A549 (cell line): ENCODE results near the gene PAK4. TPM values are rescaled to one million over a fixed set of nuclear protein-coding genes. Genes with fewer than 3 reads are reported as not detected.

Experiments
- ATAC-seq, 2 experiments: fragments of 200-7000 bp in 1 of 2; fragments of >200 bp in 1 of 2; cut with Nextera tagmentation in 1 of 2; cut with Tn5 transposase in 1 of 2; 3 replicates each; pipeline versions ENCODE4 v1.8.0 to v1.9.1; 2018 to 2020; ENCODE audit warnings: mild to moderate bottlenecking in 1 of 2, moderate library complexity in 1 of 2
- CTCF ChIA-PET: fragments of 300-600 bp; sonication (Branson Sonifier 250); formaldehyde crosslinking; extraction: SDS; loops from one replicate; lab custom pipeline; 2021; ENCODE audit warnings: antibody characterized with exemption, inconsistent platforms; lab: Yijun Ruan, JAX
- POLR2A ChIA-PET: fragments of 350-600 bp; formaldehyde crosslinking; extraction: SDS; loops from one replicate; lab custom pipeline; 2021; ENCODE audit warnings: antibody characterized with exemption, inconsistent platforms; lab: Yijun Ruan, JAX
- DNase-seq, 2 experiments: peaks; one replicate each; pipeline versions ENCODE4 v3.0.0 to v3.0.0-alpha.2; 2011 to 2016; ENCODE audit warnings: low read depth in 1 of 2, low spot score in 1 of 2
- FAIRE-seq: peaks from 2 replicates; lab custom pipeline; 2011; peaks lifted over from hg19 to GRCh38; lab: Jason Lieb, UNC
- H3K27ac ChIP-seq, 2 experiments: fragments of >200 bp; sonication (Bioruptor Twin); formaldehyde crosslinking; 3 replicates each; pipeline ENCODE4 v1.5.1; 2016 to 2017
- H3K4me1 ChIP-seq: fragments of >200 bp; sonication (Bioruptor Twin); formaldehyde crosslinking; 3 replicates; pipeline ENCODE4 v1.6.1; 2016
- H3K4me2 ChIP-seq: fragments of >200 bp; sonication (Bioruptor Twin); formaldehyde crosslinking; 3 replicates; pipeline ENCODE4 v1.6.1; 2016
- H3K4me3 ChIP-seq: fragments of >200 bp; sonication (Bioruptor Twin); formaldehyde crosslinking; 3 replicates; pipeline ENCODE4 v1.5.1; 2016
- H3K9me3 ChIP-seq: fragments of >200 bp; sonication (Bioruptor Twin); formaldehyde crosslinking; 3 replicates; pipeline ENCODE4 v1.6.1; 2016
- E2F6 ChIP-seq: IDR thresholded peaks from 2 replicates; pipeline ENCODE4 v1.6.1; 2012; ENCODE audit warnings: low read depth, borderline replicate concordance
- EP300 ChIP-seq, 2 experiments: fragments of >200 bp; sonication (Bioruptor Twin); formaldehyde crosslinking; IDR thresholded peaks; 2 replicates in 1 of 2; 3 replicates in 1 of 2; pipeline ENCODE4 v1.6.1; 2016 to 2017
- FOSB ChIP-seq: fragments of 250-450 bp; sonication (Bioruptor Pico); IDR thresholded peaks from 2 replicates; pipeline ENCODE4 v1.5.0; 2020; ENCODE audit warnings: mild to moderate bottlenecking, moderate library complexity
- FOSL2 ChIP-seq, 2 experiments: fragments of 450-650 bp in 1 of 2; fragments of >200 bp in 1 of 2; sonication (Bioruptor Twin) in 1 of 2; formaldehyde crosslinking; IDR thresholded peaks; 2 replicates each; pipeline versions ENCODE4 v1.5.0 to v1.6.1; 2016 to 2020; ENCODE audit warnings: mild to moderate bottlenecking in 1 of 2, moderate library complexity in 1 of 2
- GATA3 ChIP-seq: IDR thresholded peaks from 2 replicates; pipeline ENCODE4 v1.6.1; 2012; ENCODE audit warnings: borderline replicate concordance
- HMGXB4 ChIP-seq: fragments of 250-450 bp; sonication (Bioruptor Pico); IDR thresholded peaks from 2 replicates; pipeline ENCODE4 v1.5.0; 2021; ENCODE audit warnings: mild to moderate bottlenecking, moderate library complexity, borderline replicate concordance
- HOXA7 ChIP-seq: fragments of 250-450 bp; sonication (Bioruptor Pico); IDR thresholded peaks from 2 replicates; pipeline ENCODE4 v1.5.0; 2020; ENCODE audit warnings: mild to moderate bottlenecking, moderate library complexity
- HOXB5 ChIP-seq: fragments of 250-450 bp; sonication (Bioruptor Pico); IDR thresholded peaks from 2 replicates; pipeline ENCODE4 v1.5.0; 2020; ENCODE audit warnings: mild to moderate bottlenecking, moderate library complexity
- JUN ChIP-seq, 2 experiments: fragments of >200 bp; sonication (Bioruptor Twin); formaldehyde crosslinking; IDR thresholded peaks; 2 replicates in 1 of 2; 3 replicates in 1 of 2; pipeline ENCODE4 v1.6.1; 2016 to 2017
- MAFK ChIP-seq: fragments of 450-650 bp; IDR thresholded peaks from 2 replicates; pipeline ENCODE4 v1.6.1; 2014; ENCODE audit not compliant: partially characterized antibody
- MAX ChIP-seq: IDR thresholded peaks from 2 replicates; pipeline ENCODE4 v1.6.1; 2012
- MYC ChIP-seq: IDR thresholded peaks from 2 replicates; pipeline ENCODE4 v1.6.1; 2012; ENCODE audit warnings: mild to moderate bottlenecking, inconsistent platforms, low read length, improper control_type of control experiment, borderline replicate concordance
- NR3C1 ChIP-seq: fragments of >200 bp; sonication (Bioruptor Twin); formaldehyde crosslinking; IDR thresholded peaks from 3 replicates; pipeline ENCODE4 v1.6.1; 2017
- POLR2AphosphoS2 ChIP-seq: conservative IDR thresholded peaks from 2 replicates; pipeline ENCODE4 v1.6.1; 2012; ENCODE audit warnings: low read length, improper control_type of control experiment, inconsistent platforms
- RAD21 ChIP-seq, 2 experiments: fragments of >200 bp in 1 of 2; sonication (Bioruptor Twin) in 1 of 2; formaldehyde crosslinking in 1 of 2; IDR thresholded peaks in 1 of 2; conservative IDR thresholded peaks in 1 of 2; 2 replicates in 1 of 2; 3 replicates in 1 of 2; pipeline ENCODE4 v1.6.1; 2012 to 2018; ENCODE audit warnings: inconsistent platforms in 1 of 2
- REST ChIP-seq: fragments of 200-600 bp; sonication (generic); IDR thresholded peaks from 2 replicates; pipeline ENCODE4 v1.6.1; 2016; ENCODE audit warnings: antibody characterized with exemption, mild to moderate bottlenecking, moderate library complexity
- RFX5 ChIP-seq: fragments of 450-650 bp; IDR thresholded peaks from 2 replicates; pipeline ENCODE4 v1.7.1; 2014; ENCODE audit warnings: antibody characterized with exemption, mild to moderate bottlenecking, moderate library complexity
- RNF2 ChIP-seq: fragments of 200-600 bp; sonication (generic); IDR thresholded peaks from 2 replicates; pipeline ENCODE4 v1.6.1; 2016; ENCODE audit warnings: low read depth, mild to moderate bottlenecking, antibody characterized with exemption, moderate library complexity, borderline replicate concordance
- SMC3 ChIP-seq: fragments of >200 bp; sonication (Bioruptor Twin); formaldehyde crosslinking; IDR thresholded peaks from 3 replicates; pipeline ENCODE4 v1.6.1; 2018; ENCODE audit warnings: inconsistent platforms
- SREBF2 ChIP-seq: fragments of 450-650 bp; IDR thresholded peaks from 2 replicates; pipeline ENCODE4 v1.6.1; 2014; ENCODE audit warnings: mild to moderate bottlenecking, moderate library complexity
- TFCP2L1 ChIP-seq: fragments of 250-450 bp; sonication (Bioruptor Pico); IDR thresholded peaks from 2 replicates; pipeline ENCODE4 v1.5.0; 2021; ENCODE audit warnings: mild to moderate bottlenecking
- TP53 ChIP-seq: fragments of 250-450 bp; sonication (Bioruptor Pico); IDR thresholded peaks from 2 replicates; pipeline ENCODE4 v1.5.0; 2021; ENCODE audit warnings: mild to moderate bottlenecking, moderate library complexity
- ZC3H11A ChIP-seq: fragments of 450-650 bp; IDR thresholded peaks from 2 replicates; pipeline ENCODE4 v1.6.1; 2014; ENCODE audit warnings: antibody characterized with exemption, mild to moderate bottlenecking
- WGBS: methylation state at CpG from one replicate; pipeline ENCODE4 v1.1.6; 2017; ENCODE audit errors: missing lambda C conversion rate; 5-methylcytosine and 5-hydroxymethylcytosine counted together
- polyA plus RNA-seq, 4 experiments: library from polyadenylated mRNA; depleted of rRNA in 3 of 4; stranded (reverse); fragments of >200 nt; fragmentation: RNase III in 1 of 4; extraction: RNeasy Plus Mini Kit Qiagen cat#74134 plus additional on column Dnase treatment in 1 of 4; gene quantifications; 2 replicates in 3 of 4; 3 replicates in 1 of 4; pipeline ENCODE4 v1.2.3, GENCODE V29; 2011 to 2017
- TF ChIP-seq, protein P1 (sequence below): fragments of 450-650 bp; IDR thresholded peaks from 2 replicates; pipeline ENCODE4 v1.6.1; 2014; ENCODE audit warnings: antibody characterized with exemption

The PAK4 gene
- polyA plus RNA-seq, 2 of the 4 experiments (the other 2 are of a cell fraction) = 42.9 to 84.2 TPM

GRCh38 chr19:39160889-39161672, 35.5 kb downstream of the PAK4 start:
- Histone ChIP-seq H3K27ac (peak overlapping the region; percentile 0 to 70; a peak in 3 of 6 replicates), H3K4me1 (peaks cover 30% of the 10 kb centered on the region), H3K4me3 (no peak overlapping the region), H3K4me2 (0 out of 3 replicates have a peak overlapping the region, but pooled peaks have one; percentile 3), H3K9me3 (no peaks in the 10 kb centered on the region)
- FAIRE-seq = no peak
- ChIA-PET CTCF (interaction anchor here (1.4 kb wide), 1 partner anchor 16 kb away, joined by 5 read pairs; no protein-coding TSS in a partner anchor), POLR2A (interaction anchor here (0.7 kb wide), 1 partner anchor 33 kb away, joined by 3 read pairs; no protein-coding TSS in a partner anchor)
- TF ChIP-seq SMC3 (no peak), MAX (0 out of 2 replicates have a peak, but pooled peaks have one; percentile 2), HMGXB4 (no peak), FOSL2 (IDR thresholded peaks at IDR 0.05) (no peak), FOSL2 (CRISPR knock-in tag; IDR thresholded peaks at IDR 0.05) (peak; percentile 34; the same call in 1 of the 2 replicates)
- no peak for DNase-seq
- ATAC-seq = peak; percentile 22 to 52; a peak in 5 of 6 replicates
- 82% methylated on average over 21 of the region's 21 CpGs for WGBS

DNA sequence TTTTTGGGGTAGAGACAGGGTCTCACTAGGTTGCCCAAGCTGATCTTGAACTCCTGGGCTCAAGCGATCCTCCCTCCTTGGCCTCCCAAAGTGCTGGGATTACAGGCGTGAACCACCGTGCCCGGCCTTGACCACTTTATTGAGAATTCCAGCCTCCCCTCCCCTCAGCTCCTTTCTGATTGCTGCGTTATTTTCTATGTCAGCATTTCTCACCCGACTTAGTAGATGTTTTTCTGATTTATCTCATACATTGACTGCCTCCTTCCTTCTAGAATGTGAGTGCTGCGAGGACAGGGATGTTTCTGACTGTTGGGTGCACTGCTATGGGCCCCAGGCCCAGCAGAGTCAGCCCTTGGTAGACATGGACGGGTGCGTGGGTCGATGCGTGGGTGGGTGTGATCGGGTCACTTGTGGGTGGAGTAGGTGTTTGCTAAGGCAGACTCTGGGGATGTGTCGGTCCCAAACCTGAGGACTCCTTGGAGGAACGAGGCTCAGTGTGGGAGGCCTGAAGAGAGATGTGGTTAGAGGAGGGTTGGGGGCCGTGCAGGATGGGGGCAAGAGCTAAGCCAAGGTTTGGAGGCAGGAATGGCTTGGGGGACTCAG, 37.0 kb downstream of the PAK4 start:
- no peak for TF ChIP-seq HOXB5 (CRISPR knock-in tag)
- TF ChIP-seq TFCP2L1 (CRISPR knock-in tag) = no peak
- TF ChIP-seq MAFK = peak; percentile 94
- no peak for TF ChIP-seq EP300 (IDR thresholded peaks at IDR 0.05)
- no peak for TF ChIP-seq GATA3
- TF ChIP-seq SREBF2 = no peak
- TF ChIP-seq, protein P1, sequence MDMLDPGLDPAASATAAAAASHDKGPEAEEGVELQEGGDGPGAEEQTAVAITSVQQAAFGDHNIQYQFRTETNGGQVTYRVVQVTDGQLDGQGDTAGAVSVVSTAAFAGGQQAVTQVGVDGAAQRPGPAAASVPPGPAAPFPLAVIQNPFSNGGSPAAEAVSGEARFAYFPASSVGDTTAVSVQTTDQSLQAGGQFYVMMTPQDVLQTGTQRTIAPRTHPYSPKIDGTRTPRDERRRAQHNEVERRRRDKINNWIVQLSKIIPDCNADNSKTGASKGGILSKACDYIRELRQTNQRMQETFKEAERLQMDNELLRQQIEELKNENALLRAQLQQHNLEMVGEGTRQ = no peak
- TF ChIP-seq TP53 (CRISPR knock-in tag) = no peak
- TF ChIP-seq E2F6 = no peak
- 90% methylated on average over 15 of the region's 15 CpGs for WGBS
- no peaks in the 10 kb centered on the region for H3K9me3 ChIP-seq
- H3K27ac ChIP-seq = no peak overlapping the region
- CTCF ChIA-PET = interaction anchor here (0.7 to 2.2 kb wide), 10 partner anchors 9 to 201 kb away, joined by 3 to 10 read pairs (median 4); no protein-coding TSS in a partner anchor
- no peak overlapping the region for H3K4me3 ChIP-seq
- H3K4me1 ChIP-seq = peaks cover 29% of the 10 kb centered on the region
- DNase-seq = no peak
- FAIRE-seq = no peak
- POLR2A ChIA-PET = interaction anchor here (0.7 to 1.0 kb wide), 2 partner anchors 51 to 778 kb away, joined by 3 read pairs; no protein-coding TSS in a partner anchor
- ATAC-seq = no peak
- H3K4me2 ChIP-seq = no peak overlapping the region

DNA sequence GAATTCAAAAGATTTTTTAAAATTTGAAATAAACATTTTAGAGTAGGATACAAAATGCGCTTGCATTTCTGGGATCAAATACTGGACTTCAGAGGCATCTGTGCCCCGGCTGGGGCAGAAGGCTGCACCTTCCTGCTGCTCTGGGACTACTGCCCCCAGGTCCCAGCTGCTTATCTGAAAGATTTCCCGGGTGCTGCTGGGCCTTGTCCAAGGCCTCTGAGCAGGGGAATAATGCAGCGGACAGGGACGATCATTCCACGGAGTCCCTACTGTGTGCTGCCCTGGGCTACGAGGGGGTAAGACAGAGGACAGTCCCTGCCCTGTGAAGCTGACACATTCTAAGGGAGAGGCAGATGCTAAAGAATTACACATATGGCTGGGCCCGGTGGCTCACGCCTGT, 38.0 kb downstream of the PAK4 start:
- WGBS = 93% methylated on average over 9 of the region's 9 CpGs
- no peaks in the 10 kb centered on the region for H3K9me3 ChIP-seq
- no peak for FAIRE-seq
- H3K4me1 ChIP-seq = peaks cover 29% of the 10 kb centered on the region
- CTCF ChIA-PET = interaction anchor here (0.7 to 2.2 kb wide), 12 partner anchors 9 to 204 kb away, joined by 3 to 10 read pairs (median 4); no protein-coding TSS in a partner anchor
- no peak overlapping the region for H3K4me3 ChIP-seq
- POLR2A ChIA-PET = interaction anchor here (0.7 to 1.0 kb wide), 3 partner anchors 52 to 1614 kb away, joined by 3 to 6 read pairs (median 3); partner anchors contain the start of gene RAB4B
- H3K4me2 ChIP-seq = no peak overlapping the region
- no peak overlapping the region for H3K27ac ChIP-seq
- DNase-seq = no peak
- ATAC-seq = no peak
- no peak for TF ChIP-seq RNF2
- TF ChIP-seq RFX5 = no peak
- no peak for TF ChIP-seq REST
- TF ChIP-seq POLR2AphosphoS2 = no peak
- no peak for TF ChIP-seq JUN (IDR thresholded peaks at IDR 0.05)
- TF ChIP-seq NR3C1 = no peak
- no peak for TF ChIP-seq HOXA7 (CRISPR knock-in tag)
- TF ChIP-seq FOSB (CRISPR knock-in tag) = no peak
- TF ChIP-seq RAD21 (conservative IDR thresholded peaks at IDR 0.05 in 1 of 2, IDR thresholded peaks at IDR 0.05 in 1 of 2) = no peak
- no peak for TF ChIP-seq MYC
- no peak for TF ChIP-seq ZC3H11A
